Karpas-422 (cell line): ENCODE measurements around the gene CELA2A. TPM values are rescaled to one million over a fixed set of nuclear protein-coding genes. Genes with fewer than 3 reads are reported as not detected.

Experiments
- DNase-seq: peaks from one replicate; pipeline ENCODE4 v3.0.0-alpha.2; 2015
- H2AFZ ChIP-seq: fragments of 200-600 bp; sonication (generic); 2 replicates; pipeline ENCODE4 v1.6.1; 2014; ENCODE audit warnings: antibody characterized with exemption, low read length, mixed read lengths
- H3K27ac ChIP-seq: fragments of 200-600 bp; sonication (generic); 2 replicates; pipeline ENCODE4 v1.5.1; 2014; ENCODE audit warnings: mild to moderate bottlenecking, low read length, moderate library complexity
- H3K27me3 ChIP-seq: fragments of 200-600 bp; sonication (generic); 2 replicates; pipeline ENCODE4 v1.6.1; 2014; ENCODE audit warnings: low read length, mixed read lengths
- H3K36me3 ChIP-seq: fragments of 200-600 bp; sonication (generic); 2 replicates; pipeline ENCODE4 v1.6.1; 2014; ENCODE audit warnings: low read length, mixed read lengths; ENCODE audit not compliant: insufficient read depth
- H3K4me1 ChIP-seq: fragments of 200-600 bp; sonication (generic); 2 replicates; pipeline ENCODE4 v1.6.1; 2014; ENCODE audit warnings: mild to moderate bottlenecking, low read length, mixed read lengths
- H3K4me2 ChIP-seq: fragments of 200-600 bp; sonication (generic); 2 replicates; pipeline ENCODE4 v1.6.1; 2014; ENCODE audit warnings: low read length, low read depth, mild to moderate bottlenecking; ENCODE audit not compliant: poor library complexity, severe bottlenecking
- H3K4me3 ChIP-seq: fragments of 200-600 bp; sonication (generic); 2 replicates; pipeline ENCODE4 v1.5.1; 2014; ENCODE audit warnings: mild to moderate bottlenecking, antibody characterized with exemption, low read length, mixed read lengths
- H3K79me2 ChIP-seq: fragments of 200-600 bp; sonication (generic); 2 replicates; pipeline ENCODE4 v1.6.1; 2014; ENCODE audit warnings: mild to moderate bottlenecking, low read length, mixed read lengths
- H3K9ac ChIP-seq: fragments of 200-600 bp; sonication (generic); 2 replicates; pipeline ENCODE4 v1.6.0; 2014; ENCODE audit warnings: low read length
- H3K9me2 ChIP-seq: fragments of 200-600 bp; sonication (generic), shearing (Covaris generic); replicated peaks from 2 replicates; pipeline ENCODE4 v1.6.0; 2014; ENCODE audit warnings: mild to moderate bottlenecking, low read length, moderate library complexity; ENCODE audit not compliant: insufficient read depth
- H3K9me3 ChIP-seq: fragments of 300-700, 200-600 bp; sonication (generic); 2 replicates; pipeline ENCODE4 v1.6.1; 2014; ENCODE audit warnings: low read length, mixed read lengths
- H4K20me1 ChIP-seq: fragments of 200-600 bp; sonication (generic); 2 replicates; pipeline ENCODE4 v1.6.1; 2014; ENCODE audit warnings: mild to moderate bottlenecking, antibody characterized with exemption, low read length, low read depth; ENCODE audit not compliant: insufficient read depth
- total RNA-seq: library from RNA; depleted of rRNA; stranded (reverse); fragments of >200 nt; shearing (Covaris generic); gene quantifications from 2 replicates; pipeline ENCODE4 v1.2.3, GENCODE V29; 2014; ENCODE audit warnings: low replicate concordance

CELA2A gene
- total RNA-seq, 1 experiment from 2014 or later, result not detected

DNA sequence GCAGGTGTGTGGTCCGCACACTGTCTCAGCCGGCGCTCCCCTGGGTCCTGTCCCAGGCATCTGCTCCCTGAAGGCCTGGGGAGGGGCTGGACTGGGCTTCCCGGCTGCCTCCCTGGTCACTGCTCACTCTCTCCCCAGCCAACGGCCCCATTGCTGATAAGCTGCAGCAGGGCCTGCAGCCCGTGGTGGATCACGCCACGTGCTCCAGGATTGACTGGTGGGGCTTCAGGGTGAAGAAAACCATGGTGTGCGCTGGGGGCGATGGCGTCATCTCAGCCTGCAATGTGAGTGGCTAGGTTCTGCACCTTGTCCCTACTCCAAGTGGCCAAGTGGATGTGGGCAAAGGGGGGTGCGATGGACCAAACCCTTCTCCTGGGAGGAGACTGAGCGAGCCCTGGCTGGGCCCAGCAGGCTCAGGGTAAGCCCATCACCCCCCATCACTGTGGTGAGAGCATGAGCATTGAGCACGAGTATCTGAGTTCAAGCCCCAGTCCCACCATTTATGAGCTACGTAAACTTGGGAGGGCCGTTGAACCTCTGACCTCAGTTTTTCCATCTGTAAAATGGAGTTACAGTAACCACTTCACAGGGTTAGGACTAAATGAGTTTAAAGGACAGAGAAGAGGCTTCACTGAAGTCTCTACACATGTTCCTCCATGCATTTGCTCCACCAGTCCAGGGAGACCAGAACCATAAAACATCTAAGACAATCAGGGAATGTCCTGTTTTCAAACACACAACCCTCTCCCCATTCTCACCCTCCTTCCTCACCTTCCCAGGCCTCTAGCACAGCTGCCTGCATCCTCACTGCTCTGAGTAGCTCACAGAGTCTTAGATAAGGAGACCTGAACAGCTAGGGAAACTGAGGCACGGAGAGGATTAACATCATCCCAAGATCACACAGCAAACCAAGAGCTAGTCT, 11.8 kb upstream of the CELA2A start:
- no peak overlapping the region for H3K9ac ChIP-seq
- H3K9me3 ChIP-seq, result no peaks in the 10 kb centered on the region
- no peak overlapping the region for H3K27ac ChIP-seq
- no peak overlapping the region for H2AFZ ChIP-seq
- no peak for DNase-seq
- no peaks in the 10 kb centered on the region for H3K4me1 ChIP-seq
- no peak overlapping the region for H3K4me3 ChIP-seq
- H3K9me2 ChIP-seq, result no peaks in the 10 kb centered on the region
- no peaks in the 10 kb centered on the region for H4K20me1 ChIP-seq
- no peak overlapping the region for H3K4me2 ChIP-seq
- no peaks in the 10 kb centered on the region for H3K27me3 ChIP-seq
- no peaks in the 10 kb centered on the region for H3K36me3 ChIP-seq
- H3K79me2 ChIP-seq, result no peaks in the 10 kb centered on the region

DNA sequence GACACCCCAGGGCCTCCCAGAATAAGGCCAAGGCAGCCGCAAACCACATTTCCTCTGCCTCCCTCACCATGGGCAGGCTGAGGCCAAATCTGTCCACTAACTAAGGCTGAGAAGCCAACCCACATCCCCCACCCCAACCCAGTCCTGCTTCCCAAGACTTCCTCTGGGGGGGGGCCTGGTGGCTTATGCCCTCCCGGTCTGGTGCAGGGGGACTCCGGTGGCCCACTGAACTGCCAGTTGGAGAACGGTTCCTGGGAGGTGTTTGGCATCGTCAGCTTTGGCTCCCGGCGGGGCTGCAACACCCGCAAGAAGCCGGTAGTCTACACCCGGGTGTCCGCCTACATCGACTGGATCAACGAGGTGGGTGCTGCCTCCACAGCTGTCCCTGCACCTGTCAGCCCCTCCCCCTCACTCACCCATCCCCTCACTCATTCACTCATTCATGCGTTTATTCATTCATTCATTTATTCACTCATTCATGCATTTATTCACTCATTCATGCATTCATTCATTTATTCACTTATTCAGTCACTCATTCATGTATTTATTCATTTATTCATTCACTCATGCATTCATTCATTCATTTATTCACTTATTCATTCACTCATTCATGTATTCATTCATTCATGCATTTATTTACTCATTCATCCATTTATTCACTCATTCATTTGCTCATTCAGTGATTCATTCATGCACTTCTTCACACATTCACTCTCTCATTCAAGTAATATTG, 11.0 kb upstream of the CELA2A start:
- Histone ChIP-seq H3K4me2 (no peak overlapping the region), H2AFZ (no peak overlapping the region), H4K20me1 (no peaks in the 10 kb centered on the region), H3K9me2 (no peaks in the 10 kb centered on the region), H3K4me1 (no peaks in the 10 kb centered on the region), H3K27ac (no peak overlapping the region), H3K9me3 (no peaks in the 10 kb centered on the region), H3K4me3 (no peak overlapping the region), H3K36me3 (no peaks in the 10 kb centered on the region), H3K79me2 (no peaks in the 10 kb centered on the region), H3K27me3 (no peaks in the 10 kb centered on the region), H3K9ac (no peak overlapping the region)
- no peak for DNase-seq

DNA sequence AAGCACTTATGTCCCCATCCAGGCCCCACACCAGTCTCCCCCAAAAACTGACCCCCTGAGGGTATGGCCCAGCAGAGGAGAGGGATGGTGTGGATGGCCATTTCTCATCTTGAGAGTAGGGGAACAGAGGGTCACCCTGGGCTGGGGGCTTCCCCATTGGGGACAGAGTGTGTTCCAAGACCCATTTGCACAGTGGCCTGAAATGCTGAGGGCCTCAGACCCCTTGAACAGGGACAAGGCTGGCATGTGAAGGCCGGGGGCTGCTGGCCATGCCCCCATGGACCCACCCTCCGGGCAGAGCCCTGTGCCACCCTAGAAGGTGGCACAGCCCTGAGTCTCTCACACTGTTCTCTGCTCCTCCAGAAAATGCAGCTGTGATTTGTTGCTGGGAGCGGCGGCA, 10.3 kb upstream of the CELA2A start:
- H3K4me2 ChIP-seq, result no peak overlapping the region
- no peak overlapping the region for H3K4me3 ChIP-seq
- H3K9me3 ChIP-seq, result no peaks in the 10 kb centered on the region
- H3K4me1 ChIP-seq, result no peaks in the 10 kb centered on the region
- H3K36me3 ChIP-seq, result no peaks in the 10 kb centered on the region
- no peaks in the 10 kb centered on the region for H3K79me2 ChIP-seq
- H2AFZ ChIP-seq, result no peak overlapping the region
- H3K9me2 ChIP-seq, result no peaks in the 10 kb centered on the region
- no peaks in the 10 kb centered on the region for H4K20me1 ChIP-seq
- no peak overlapping the region for H3K27ac ChIP-seq
- H3K27me3 ChIP-seq, result no peaks in the 10 kb centered on the region
- no peak for DNase-seq
- no peak overlapping the region for H3K9ac ChIP-seq

DNA sequence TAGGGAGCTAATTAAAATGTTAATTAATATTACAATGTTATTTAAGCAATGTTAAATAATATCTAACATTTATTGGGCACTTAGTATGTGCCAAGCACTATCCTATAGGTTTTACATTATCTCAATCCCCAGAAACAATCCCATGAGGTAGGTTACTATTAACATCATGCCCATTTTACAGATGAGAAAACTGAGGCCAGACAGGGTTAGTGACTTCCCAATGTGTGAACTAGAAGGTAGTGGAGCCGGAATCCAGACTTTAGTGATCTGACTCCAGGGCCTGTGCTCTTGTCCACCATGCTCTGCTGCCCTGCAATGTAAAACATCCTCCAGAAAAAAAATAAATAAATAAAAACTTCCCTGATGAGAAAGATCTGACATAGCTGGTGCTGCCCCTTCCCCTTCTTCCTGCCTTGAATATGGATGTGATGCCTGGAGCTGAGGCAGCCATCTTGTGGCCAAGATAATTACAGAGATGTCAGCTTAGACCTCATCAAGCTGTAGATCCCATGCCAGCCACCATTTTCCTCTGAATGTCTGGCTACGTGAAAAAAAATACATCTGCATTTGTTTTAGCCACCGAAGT, 7.6 kb upstream of the CELA2A start:
- no peak for DNase-seq
- no peak overlapping the region for H3K4me2 ChIP-seq
- H3K79me2 ChIP-seq, result no peaks in the 10 kb centered on the region

DNA sequence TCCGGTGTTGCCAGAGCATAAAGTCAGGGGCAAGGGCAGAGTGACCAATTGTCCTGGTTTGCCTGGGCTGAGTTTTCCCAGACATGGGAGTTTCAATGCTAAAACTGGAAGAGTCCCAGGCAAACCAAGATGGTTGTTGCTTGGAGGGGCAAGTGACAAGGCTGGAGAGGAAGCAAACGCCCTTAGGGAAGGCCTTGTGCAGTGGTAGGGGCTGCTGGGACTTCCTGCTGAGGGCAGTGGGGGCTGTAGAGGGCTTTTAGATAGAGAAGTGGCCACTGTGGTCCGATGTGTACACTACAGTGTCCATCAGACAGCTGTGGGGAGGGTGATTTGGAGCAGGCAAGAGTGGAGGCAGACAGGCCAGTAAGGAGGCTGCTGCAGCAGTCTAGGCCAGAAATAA, 7.0 kb upstream of the CELA2A start:
- Histone ChIP-seq H3K9me2 (no peaks in the 10 kb centered on the region), H4K20me1 (no peaks in the 10 kb centered on the region), H3K9me3 (no peaks in the 10 kb centered on the region), H3K79me2 (no peaks in the 10 kb centered on the region), H3K27me3 (no peaks in the 10 kb centered on the region), H3K27ac (no peak overlapping the region), H3K9ac (no peak overlapping the region), H3K4me3 (no peak overlapping the region), H3K36me3 (no peaks in the 10 kb centered on the region), H2AFZ (no peak overlapping the region), H3K4me2 (no peak overlapping the region), H3K4me1 (no peaks in the 10 kb centered on the region)
- DNase-seq, result no peak

More for the DNA sequence above, 7.6 kb upstream of the CELA2A start:
- Histone ChIP-seq H3K9me2 (no peaks in the 10 kb centered on the region), H3K27me3 (no peaks in the 10 kb centered on the region), H4K20me1 (no peaks in the 10 kb centered on the region), H3K36me3 (no peaks in the 10 kb centered on the region), H2AFZ (no peak overlapping the region), H3K27ac (no peak overlapping the region), H3K4me1 (no peaks in the 10 kb centered on the region), H3K4me3 (no peak overlapping the region), H3K9me3 (no peaks in the 10 kb centered on the region), H3K9ac (no peak overlapping the region)

DNA sequence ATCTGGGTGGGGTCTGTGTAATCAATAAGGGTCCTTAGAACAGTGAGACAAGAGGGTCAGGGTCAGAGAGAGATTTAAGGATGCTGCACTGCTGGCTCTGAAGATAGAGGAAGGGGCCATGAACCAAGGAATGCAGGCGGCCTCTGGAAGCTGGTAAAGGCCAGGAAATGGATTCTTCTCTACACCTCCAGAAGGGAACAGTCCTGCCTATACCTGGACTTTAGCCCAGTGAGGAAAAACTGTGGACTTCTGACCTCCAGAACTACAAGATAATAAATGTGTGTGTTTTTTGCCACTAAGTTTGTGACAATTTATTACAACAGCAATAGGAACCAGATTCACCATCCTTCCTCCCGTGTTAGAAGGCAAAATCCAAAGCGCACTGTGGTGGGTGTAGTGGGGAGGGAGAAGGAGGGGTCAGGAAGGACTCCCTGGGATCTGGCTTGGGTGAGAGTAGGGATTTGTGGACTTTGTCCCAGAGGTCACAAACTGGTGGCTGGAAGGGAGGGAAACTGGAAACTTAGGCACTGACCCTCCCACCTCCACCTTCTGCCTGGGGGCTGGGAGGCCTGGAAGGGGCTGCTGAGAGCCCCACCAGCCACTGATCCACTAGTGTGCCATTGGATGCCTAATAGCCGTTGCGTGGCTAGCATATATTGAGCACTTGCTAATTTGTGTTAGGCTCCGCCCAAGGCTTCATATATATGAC, 5.4 kb upstream of the CELA2A start:
- no peak overlapping the region for H3K4me2 ChIP-seq
- H3K4me3 ChIP-seq, result no peak overlapping the region
- H2AFZ ChIP-seq, result no peak overlapping the region
- H3K27ac ChIP-seq, result no peak overlapping the region
- H3K36me3 ChIP-seq, result no peaks in the 10 kb centered on the region
- no peak for DNase-seq
- peaks cover 7% of the 10 kb centered on the region for H3K4me1 ChIP-seq
- no peaks in the 10 kb centered on the region for H3K27me3 ChIP-seq
- no peaks in the 10 kb centered on the region for H3K79me2 ChIP-seq
- H3K9me2 ChIP-seq, result no peaks in the 10 kb centered on the region
- no peak overlapping the region for H3K9ac ChIP-seq
- no peaks in the 10 kb centered on the region for H3K9me3 ChIP-seq
- no peaks in the 10 kb centered on the region for H4K20me1 ChIP-seq

DNA sequence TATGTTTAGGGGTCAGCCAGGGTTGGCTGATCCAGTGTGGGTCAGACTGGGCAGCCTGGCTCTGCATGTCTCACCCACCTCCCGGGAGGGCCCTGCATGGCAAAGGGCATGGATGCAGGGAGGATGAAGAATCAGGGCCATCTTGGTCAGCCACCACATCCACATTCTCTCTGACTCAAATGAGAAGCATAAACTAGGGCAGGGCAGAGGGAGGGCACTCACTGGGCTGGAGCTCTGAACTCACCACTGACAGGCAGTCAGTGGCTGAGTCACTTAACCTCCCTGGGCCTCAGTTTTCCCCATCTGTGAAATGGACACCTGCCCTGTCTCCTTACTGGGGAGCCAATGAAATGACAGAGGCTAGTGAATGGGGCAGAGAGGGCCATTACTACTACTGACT, 4.3 kb upstream of the CELA2A start:
- no peaks in the 10 kb centered on the region for H3K27me3 ChIP-seq
- H3K4me3 ChIP-seq, result no peak overlapping the region

More for the DNA sequence above, 4.3 kb upstream of the CELA2A start:
- Histone ChIP-seq H3K27ac (no peak overlapping the region), H3K9me2 (no peaks in the 10 kb centered on the region), H3K4me2 (no peak overlapping the region), H4K20me1 (no peaks in the 10 kb centered on the region), H3K4me1 (peaks cover 7% of the 10 kb centered on the region), H3K36me3 (no peaks in the 10 kb centered on the region), H3K79me2 (no peaks in the 10 kb centered on the region), H3K9me3 (no peaks in the 10 kb centered on the region), H2AFZ (no peak overlapping the region), H3K9ac (no peak overlapping the region)
- no peak for DNase-seq
